ENCODE measurements around the gene LIX1L. TPM values are rescaled to one million over a fixed set of nuclear protein-coding genes. Genes with fewer than 3 reads are reported as not detected.

LIX1L gene
- total and polyA plus RNA-seq, 2 of the 13 experiments (the other 11 are each of a cell fraction or from before 2014, with no cell fraction given) = 8.1 to 24.9 TPM

GRCh38 chr1:145952903-145953302 is 4.9 kb downstream of the LIX1L start:
- DNase-seq (ENCODE audit: low spot score) = no peak
- peaks cover 1 to 2% of the 10 kb centered on the region in 2 experiments; a peak in 1 of 5 replicates for H3K36me3 ChIP-seq (replicated peaks in 1 of 2; ENCODE audit: control insufficient read depth in 1 of 2, insufficient read depth in 2 of 2, low read length in 2 of 2)
- ATAC-seq = no peak
- no peak overlapping the region for H3K4me3 ChIP-seq (replicated peaks in 1 of 3; ENCODE audit: insufficient read depth in 1 of 3, low read depth in 2 of 3, low read length in 3 of 3)
- 100% methylated on average over 3 of the region's 3 CpGs for WGBS (ENCODE audit: low lambda C conversion rate)
- no peaks in the 10 kb centered on the region for H4K20me1 ChIP-seq (ENCODE audit: insufficient read depth, low read length)
- FAIRE-seq = no peak
- H3K4me1 ChIP-seq (ENCODE audit: insufficient read depth, low read length) = peaks cover 35% of the 10 kb centered on the region
- H3K9ac ChIP-seq (ENCODE audit: insufficient read depth, low read depth, low read length) = no peak overlapping the region
- no peaks in the 10 kb centered on the region for H3K27me3 ChIP-seq (ENCODE audit: control insufficient read depth in 1 of 2, insufficient read depth in 2 of 2, low read length in 2 of 2)
- in situ Hi-C loops (cut with HindIII; ENCODE audit: extremely low pct_ligation_motif_present, low pct_unique_long_range_greater_than_20kb) (no loop called here), intact Hi-C loops (cut with micrococcal nuclease; ENCODE audit: unreplicated experiment) (no loop called here)
- no peaks in the 10 kb centered on the region for H3K9me3 ChIP-seq (ENCODE audit: low read length)
- H3K4me2 ChIP-seq (ENCODE audit: low read depth, low read length) = no peak overlapping the region
- peaks cover 23% of the 10 kb centered on the region for H3K79me2 ChIP-seq (ENCODE audit: insufficient read depth, low read length)
- no peak overlapping the region for H3K27ac ChIP-seq (ENCODE audit: extremely low read length, insufficient read depth, low read length)
- no peak for TF ChIP-seq TRIM22 (IDR thresholded peaks at IDR 0.05)
- ChIA-PET POLR2A (interaction anchor here (0.6 kb wide), 1 partner anchor 14 kb away, joined by 3 read pairs; no protein-coding TSS in a partner anchor), CTCF (ENCODE audit: low intra/inter-chr PET ratio, low total read pairs) (no interaction called here)
- BruUV-seq (replicated peaks) = no TSS peak
- H2AFZ ChIP-seq (ENCODE audit: low read length) = no peak overlapping the region

GRCh38 chr1:145951526-145951925 is 6.3 kb downstream of the LIX1L start:
- no peak overlapping the region for H3K4me3 ChIP-seq (replicated peaks in 1 of 3; ENCODE audit: insufficient read depth in 1 of 3, low read depth in 2 of 3, low read length in 3 of 3)
- ATAC-seq = no peak
- FAIRE-seq = no peak
- H4K20me1 ChIP-seq (ENCODE audit: insufficient read depth, low read length) = no peaks in the 10 kb centered on the region
- in situ Hi-C loops (cut with HindIII; ENCODE audit: extremely low pct_ligation_motif_present, low pct_unique_long_range_greater_than_20kb) = no loop called here
- H3K79me2 ChIP-seq (ENCODE audit: insufficient read depth, low read length) = peaks cover 14% of the 10 kb centered on the region
- H3K27ac ChIP-seq (ENCODE audit: extremely low read length, insufficient read depth, low read length) = no peak overlapping the region
- ChIA-PET CTCF (ENCODE audit: low intra/inter-chr PET ratio, low total read pairs) (no interaction called here), POLR2A (no interaction called here)
- TF ChIP-seq ZBED4 (CRISPR knock-in tag; IDR thresholded peaks at IDR 0.05; ENCODE audit: borderline replicate concordance) (no peak), PLRG1 (conservative IDR thresholded peaks at IDR 0.05) (no peak), KDM5B (CRISPR knock-in tag; IDR thresholded peaks at IDR 0.05; ENCODE audit: borderline replicate concordance) (no peak)
- intact Hi-C loops (cut with micrococcal nuclease; ENCODE audit: unreplicated experiment) = no loop called here
- BruUV-seq (replicated peaks) = no TSS peak
- 89% methylated on average over 1 of the region's 1 CpG for WGBS (ENCODE audit: low lambda C conversion rate)
- no peak for DNase-seq (ENCODE audit: low spot score)
- H2AFZ ChIP-seq (ENCODE audit: low read length) = no peak overlapping the region
- H3K27me3 ChIP-seq (ENCODE audit: control insufficient read depth in 1 of 2, insufficient read depth in 2 of 2, low read length in 2 of 2) = no peaks in the 10 kb centered on the region
- no peaks in the 10 kb centered on the region for H3K9me3 ChIP-seq (ENCODE audit: low read length)
- peaks cover 32% of the 10 kb centered on the region for H3K4me1 ChIP-seq (ENCODE audit: insufficient read depth, low read length)
- H3K4me2 ChIP-seq (ENCODE audit: low read depth, low read length) = no peak overlapping the region
- peaks cover 1 to 3% of the 10 kb centered on the region in 2 experiments; a peak in 2 of 5 replicates for H3K36me3 ChIP-seq (replicated peaks in 1 of 2; ENCODE audit: control insufficient read depth in 1 of 2, insufficient read depth in 2 of 2, low read length in 2 of 2)
- H3K9ac ChIP-seq (ENCODE audit: insufficient read depth, low read depth, low read length) = no peak overlapping the region

All from HepG2 (cell line).